ENCODE data around the gene CTAGE1. TPM values are rescaled to one million over a fixed set of nuclear protein-coding genes. Genes with fewer than 3 reads are reported as not detected.

CTAGE1 gene
- total RNA-seq, 3 donors from 2014 or later = not detected

GRCh38 chr18:22457524-22457923 is 39.8 kb upstream of the CTAGE1 start:
- no peak for TF ChIP-seq POLR2A (IDR thresholded peaks at IDR 0.05)
- no peak for DNase-seq (ENCODE audit: low spot score in 2 of 2)
- Histone ChIP-seq H3K4me1 (no peaks in the 10 kb centered on the region), H3K36me3 (no peaks in the 10 kb centered on the region), H3K27me3 (no peaks in the 10 kb centered on the region), H3K9me3 (no peaks in the 10 kb centered on the region), H3K27ac (no peak overlapping the region), H3K4me3 (no peak overlapping the region)
- intact Hi-C loops (cut with DNase I; ENCODE audit: low total_unique reads) = no loop called here

DNA sequence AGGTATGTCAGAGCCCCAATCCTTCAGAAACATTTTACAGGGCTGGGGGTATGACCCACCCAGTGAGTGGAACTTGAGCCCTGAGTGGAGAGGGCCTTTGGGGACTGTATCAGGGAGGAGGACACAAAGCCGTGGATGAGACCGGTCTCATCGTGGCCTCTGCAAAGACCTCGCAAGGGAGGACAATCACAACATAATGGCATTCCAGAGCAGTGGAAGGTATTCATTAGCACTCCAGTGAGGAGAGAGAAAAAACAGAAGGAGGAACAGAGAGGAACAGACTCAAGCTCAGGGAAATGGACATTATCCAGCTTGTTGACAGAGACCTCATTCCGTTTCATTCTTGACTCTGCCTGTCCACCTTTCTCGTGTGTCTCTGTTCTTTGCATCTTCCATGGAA is 38.8 kb upstream of the CTAGE1 start:
- intact Hi-C loops (cut with DNase I; ENCODE audit: low total_unique reads) = no loop called here
- H3K27ac ChIP-seq = no peak overlapping the region

DNA sequence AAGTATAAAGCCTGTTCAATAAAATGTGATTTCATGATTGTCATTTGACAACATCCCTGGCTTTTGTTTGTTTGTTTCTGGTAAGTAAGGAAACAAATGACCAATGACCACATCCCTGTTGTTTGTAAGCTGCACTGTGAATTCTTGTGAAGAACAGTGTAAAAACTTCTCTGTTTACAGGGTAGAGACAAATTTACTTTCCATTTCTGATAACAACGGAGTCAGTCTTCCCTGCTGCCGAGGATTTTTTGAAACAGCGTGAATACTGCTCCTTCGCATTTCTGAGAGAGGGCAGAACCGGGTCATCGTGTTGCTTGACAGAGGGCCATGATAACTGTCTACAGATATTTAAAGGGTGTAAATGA is 38.4 kb upstream of the CTAGE1 start:
- Histone ChIP-seq H3K27ac (no peak overlapping the region), H3K4me3 (no peak overlapping the region), H3K36me3 (no peaks in the 10 kb centered on the region), H3K27me3 (no peaks in the 10 kb centered on the region), H3K9me3 (peaks cover 0 to under 1% of the 10 kb centered on the region in 2 donors), H3K4me1 (no peaks in the 10 kb centered on the region)
- TF ChIP-seq CTCF (IDR thresholded peaks at IDR 0.05) = no peak
- no peak for TF ChIP-seq POLR2AphosphoS5 (IDR thresholded peaks at IDR 0.05)
- no peak for TF ChIP-seq POLR2A (IDR thresholded peaks at IDR 0.05)
- intact Hi-C loops (cut with DNase I; ENCODE audit: low total_unique reads) = no loop called here
- no peak for DNase-seq (ENCODE audit: low spot score in 2 of 2)

More for the DNA sequence above, 38.8 kb upstream of the CTAGE1 start:
- TF ChIP-seq POLR2A (IDR thresholded peaks at IDR 0.05) = no peak
- TF ChIP-seq CTCF (IDR thresholded peaks at IDR 0.05) = no peak
- no peak for DNase-seq (ENCODE audit: low spot score in 2 of 2)
- no peaks in the 10 kb centered on the region for H3K27me3 ChIP-seq
- H3K4me1 ChIP-seq = no peaks in the 10 kb centered on the region
- no peaks in the 10 kb centered on the region for H3K9me3 ChIP-seq
- no peak overlapping the region for H3K4me3 ChIP-seq
- H3K36me3 ChIP-seq = no peaks in the 10 kb centered on the region

DNA sequence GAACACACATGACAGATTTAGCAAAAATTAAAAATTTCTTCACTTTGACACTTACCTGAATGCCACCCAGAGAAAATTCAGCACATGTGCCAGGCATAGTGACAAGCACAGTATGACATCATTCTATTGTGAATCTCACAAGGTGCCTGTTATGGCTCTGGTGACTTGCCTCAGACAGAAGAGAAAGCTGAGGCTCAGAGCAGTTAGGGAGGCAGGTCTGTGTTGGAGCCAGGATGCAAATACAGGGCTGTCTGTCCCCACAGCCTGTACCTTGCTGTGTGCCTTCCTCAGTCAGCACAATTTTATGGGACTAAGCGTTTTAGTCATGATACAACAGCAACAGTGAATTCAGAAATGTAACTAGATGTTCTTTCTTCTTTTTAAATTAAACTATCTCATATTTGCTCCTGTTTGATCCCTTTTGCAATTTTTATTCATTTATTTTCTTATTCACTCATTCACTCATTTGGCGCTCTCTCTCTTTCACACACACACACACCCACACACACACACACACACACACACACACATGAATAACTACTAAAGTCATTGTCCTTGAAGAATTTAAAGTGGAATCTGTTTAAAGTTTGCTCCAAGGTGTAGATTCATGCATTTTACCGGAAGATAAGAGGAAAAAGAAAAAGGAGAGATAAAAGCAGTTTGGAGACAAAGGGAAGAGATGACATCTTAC is 37.9 kb upstream of the CTAGE1 start:
- no peak overlapping the region for H3K27ac ChIP-seq
- peaks cover 0 to 5% of the 10 kb centered on the region in 2 donors for H3K9me3 ChIP-seq
- H3K4me3 ChIP-seq = no peak overlapping the region
- no peak for DNase-seq (ENCODE audit: low spot score in 2 of 2)
- H3K27me3 ChIP-seq = no peaks in the 10 kb centered on the region
- no peak for TF ChIP-seq POLR2AphosphoS5 (IDR thresholded peaks at IDR 0.05)
- no peak for TF ChIP-seq CTCF (IDR thresholded peaks at IDR 0.05)
- TF ChIP-seq POLR2A (IDR thresholded peaks at IDR 0.05) = no peak
- intact Hi-C loops (cut with DNase I; ENCODE audit: low total_unique reads) = no loop called here
- no peaks in the 10 kb centered on the region for H3K4me1 ChIP-seq
- no peaks in the 10 kb centered on the region for H3K36me3 ChIP-seq

DNA sequence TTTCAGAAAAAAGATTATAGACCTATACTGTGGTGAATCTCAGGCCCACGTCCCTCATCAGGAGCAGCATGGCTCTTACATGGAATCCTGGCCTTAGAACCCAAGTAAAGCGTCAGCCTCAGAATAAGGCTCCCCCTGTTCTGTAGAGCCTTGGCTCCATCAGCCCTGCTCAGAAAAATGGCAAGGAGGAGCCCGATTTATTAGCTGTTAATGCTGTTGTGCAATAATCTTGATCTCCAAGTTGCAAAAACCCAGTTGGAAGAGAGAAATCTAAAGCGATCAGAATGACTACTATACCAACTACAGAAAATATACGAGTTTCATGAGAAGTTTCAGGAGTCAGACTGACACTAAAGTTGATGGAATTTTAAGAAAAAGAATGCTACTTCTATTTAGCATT is 35.6 kb upstream of the CTAGE1 start:
- no peaks in the 10 kb centered on the region for H3K36me3 ChIP-seq
- no peaks in the 10 kb centered on the region for H3K27me3 ChIP-seq
- no peak for TF ChIP-seq POLR2A (IDR thresholded peaks at IDR 0.05)
- no peak for TF ChIP-seq CTCF (IDR thresholded peaks at IDR 0.05)
- intact Hi-C loops (cut with DNase I; ENCODE audit: low total_unique reads) = no loop called here
- no peak for DNase-seq (ENCODE audit: low spot score in 2 of 2)
- no peak overlapping the region for H3K4me3 ChIP-seq
- H3K4me1 ChIP-seq = no peaks in the 10 kb centered on the region
- no peak overlapping the region for H3K27ac ChIP-seq
- peaks cover 10 to 22% of the 10 kb centered on the region in 2 donors for H3K9me3 ChIP-seq
